Measurements from ENCODE around the gene LIN9.
"Not testable (repeated sequence)": the region's sequence is repeated elsewhere in the genome, so short reads cannot be mapped to it uniquely, and the experiment has no call there.

LIN9 gene

GRCh38 chr1:226211181-226211821 lies 97.7 kb downstream of the LIN9 start:
- DNase-seq (ENCODE audit: low spot score), result no peak

- no peak for DNase-seq (ENCODE audit: low spot score)
Measured at GRCh38 chr1:226210571-226211176, 98.3 kb downstream of the LIN9 start.

- DNase-seq (ENCODE audit: low spot score), result peak; percentile 65
Measured at GRCh38 chr1:226209307-226210059, 99.5 kb downstream of the LIN9 start.

GRCh38 chr1:226207048-226207447 lies 101.9 kb downstream of the LIN9 start:
- DNase-seq (ENCODE audit: low spot score), result no peak

- DNase-seq (ENCODE audit: low spot score), result no peak
Measured at GRCh38 chr1:226204198-226204597, 104.8 kb downstream of the LIN9 start.

GRCh38 chr1:226203655-226204054 lies 105.3 kb downstream of the LIN9 start:
- DNase-seq (ENCODE audit: low spot score), result no peak

GRCh38 chr1:226203240-226203639 lies 105.7 kb downstream of the LIN9 start:
- DNase-seq (ENCODE audit: low spot score), result no peak

- not testable (repeated sequence) for DNase-seq (ENCODE audit: low spot score)
Measured at GRCh38 chr1:226202666-226203065, 106.3 kb downstream of the LIN9 start.

GRCh38 chr1:226202246-226202645 lies 106.7 kb downstream of the LIN9 start:
- no peak for DNase-seq (ENCODE audit: low spot score)

GRCh38 chr1:226201029-226201593 lies 107.9 kb downstream of the LIN9 start:
- DNase-seq (ENCODE audit: low spot score), result peak; percentile 66

GRCh38 chr1:226199971-226200370 lies 109.0 kb downstream of the LIN9 start:
- no peak for DNase-seq (ENCODE audit: low spot score)

GRCh38 chr1:226195144-226195543 lies 113.8 kb downstream of the LIN9 start:
- DNase-seq (ENCODE audit: low spot score), result no peak

- no peak for DNase-seq (ENCODE audit: low spot score)
Measured at GRCh38 chr1:226187380-226187779, 121.6 kb downstream of the LIN9 start.

- DNase-seq (ENCODE audit: low spot score), result no peak
Measured at GRCh38 chr1:226187019-226187322, 122.0 kb downstream of the LIN9 start.

- peak; percentile 97 for DNase-seq (ENCODE audit: low spot score)
Measured at GRCh38 chr1:226186124-226187018, 122.6 kb downstream of the LIN9 start, which contains the start of gene ACBD3. Gene ACBD3 (minus strand): TSS chr1:226186741. CDS start chr1:226186675, 66 bp downstream.

GRCh38 chr1:226185141-226186036 lies 123.6 kb downstream of the LIN9 start:
- no peak for DNase-seq (ENCODE audit: low spot score)

- DNase-seq (ENCODE audit: low spot score), result peak; percentile 58
Measured at GRCh38 chr1:226181996-226182714, 126.8 kb downstream of the LIN9 start.

Data from D341Med (cell line).